HEK293 (cell line): ENCODE results near the gene BIK.

ENCODE experiments used
- EGR2 ChIP-seq: fragments of 450-650 bp; formaldehyde crosslinking; IDR thresholded peaks from 2 replicates; pipeline ENCODE4 v1.5.1; 2016; ENCODE audit warnings: low read depth, missing biosample characterization, missing genetic modification characterization
- ELK4 ChIP-seq: IDR thresholded peaks from 2 replicates; pipeline ENCODE4 v1.6.1; 2011; ENCODE audit warnings: mild to moderate bottlenecking, low read depth, low read length, borderline replicate concordance
- HOXC10 ChIP-seq: sonication (generic); formaldehyde crosslinking; IDR thresholded peaks from 2 replicates; pipeline ENCODE4 v1.8.1; 2023; ENCODE audit warnings: mild to moderate bottlenecking, missing genetic modification reagents
- HOXD13 ChIP-seq: sonication (generic); formaldehyde crosslinking; IDR thresholded peaks from 2 replicates; pipeline ENCODE4 v1.8.0; 2022; ENCODE audit warnings: missing genetic modification reagents, borderline replicate concordance
- KLF7 ChIP-seq: fragments of 450-650 bp; formaldehyde crosslinking; IDR thresholded peaks from 2 replicates; pipeline ENCODE4 v1.5.1; 2016; ENCODE audit warnings: missing biosample characterization, missing genetic modification characterization, borderline replicate concordance
- PATZ1 ChIP-seq: fragments of 450-650 bp; formaldehyde crosslinking; IDR thresholded peaks from 2 replicates; pipeline ENCODE4 v1.5.1; 2016; ENCODE audit warnings: missing biosample characterization, missing genetic modification characterization
- PRDM1 ChIP-seq: fragments of 450-650 bp; formaldehyde crosslinking; IDR thresholded peaks from 2 replicates; pipeline ENCODE4; 2016; ENCODE audit warnings: missing biosample characterization, missing genetic modification characterization
- PRDM10 ChIP-seq: fragments of 450-650 bp; formaldehyde crosslinking; IDR thresholded peaks from 2 replicates; pipeline ENCODE4 v1.5.1; 2016; ENCODE audit warnings: missing biosample characterization, missing genetic modification characterization
- ZBTB20 ChIP-seq: fragments of 450-650 bp; formaldehyde crosslinking; IDR thresholded peaks from 2 replicates; pipeline ENCODE4 v1.5.1; 2016; ENCODE audit warnings: missing biosample characterization, missing genetic modification characterization
- ZBTB44 ChIP-seq: fragments of 450-650 bp; IDR thresholded peaks from 2 replicates; pipeline ENCODE4 v1.5.1; 2018; ENCODE audit warnings: missing biosample characterization, mild to moderate bottlenecking, missing genetic modification characterization
- ZFHX2 ChIP-seq: fragments of 450-650 bp; formaldehyde crosslinking; conservative IDR thresholded peaks from 2 replicates; pipeline ENCODE4 v1.5.1; 2016; ENCODE audit warnings: missing biosample characterization, missing genetic modification characterization
- ZNF133 ChIP-seq: fragments of 450-650 bp; formaldehyde crosslinking; IDR thresholded peaks from 2 replicates; pipeline ENCODE4 v1.5.1; 2016; ENCODE audit warnings: missing biosample characterization, missing genetic modification characterization
- ZNF2 ChIP-seq: fragments of 450-650 bp; formaldehyde crosslinking; IDR thresholded peaks from 2 replicates; pipeline ENCODE4 v1.5.1; 2016; ENCODE audit warnings: missing biosample characterization, missing genetic modification characterization
- ZNF23 ChIP-seq: fragments of 450-650 bp; formaldehyde crosslinking; IDR thresholded peaks from 2 replicates; pipeline ENCODE4 v1.5.1; 2016; ENCODE audit warnings: missing biosample characterization, missing genetic modification characterization, borderline replicate concordance
- ZNF239 ChIP-seq: fragments of 450-650 bp; formaldehyde crosslinking; IDR thresholded peaks from 2 replicates; pipeline ENCODE4 v1.5.1; 2016; ENCODE audit warnings: missing biosample characterization, missing genetic modification characterization
- ZNF311 ChIP-seq: fragments of 450-650 bp; formaldehyde crosslinking; IDR thresholded peaks from 2 replicates; pipeline ENCODE4 v1.5.1; 2017; ENCODE audit warnings: missing biosample characterization, missing genetic modification characterization, borderline replicate concordance
- ZNF423 ChIP-seq: fragments of 450-650 bp; formaldehyde crosslinking; IDR thresholded peaks from 2 replicates; pipeline ENCODE4 v1.5.1; 2016; ENCODE audit warnings: missing biosample characterization, missing genetic modification characterization
- ZNF426 ChIP-seq: fragments of 450-650 bp; formaldehyde crosslinking; IDR thresholded peaks from 2 replicates; pipeline ENCODE4 v1.5.1; 2017; ENCODE audit warnings: missing biosample characterization, missing genetic modification characterization, mild to moderate bottlenecking, inconsistent platforms, moderate library complexity
- ZNF488 ChIP-seq: fragments of 450-650 bp; formaldehyde crosslinking; IDR thresholded peaks from 2 replicates; pipeline ENCODE4 v1.5.1; 2016; ENCODE audit warnings: missing biosample characterization, missing genetic modification characterization
- ZNF560 ChIP-seq: fragments of 450-650 bp; formaldehyde crosslinking; IDR thresholded peaks from 2 replicates; pipeline ENCODE4 v1.5.1; 2017; ENCODE audit warnings: missing biosample characterization, missing genetic modification characterization, borderline replicate concordance
- ZNF654 ChIP-seq: fragments of 450-650 bp; formaldehyde crosslinking; IDR thresholded peaks from 2 replicates; pipeline ENCODE4 v1.5.1; 2016; ENCODE audit warnings: low read depth, missing biosample characterization, missing genetic modification characterization

Gene BIK

GRCh38 chr22:43090130-43090789, 20.3 kb upstream of the BIK start (continued):
- no peak for TF ChIP-seq ELK4
- no peak for TF ChIP-seq ZNF488
- no peak for TF ChIP-seq ZNF426 (tag by site-specific recombination)
- no peak for TF ChIP-seq ZNF311 (tag by site-specific recombination)
- TF ChIP-seq ZNF23 (tag by site-specific recombination) = no peak
- TF ChIP-seq KLF7 (tag by site-specific recombination) = no peak
- TF ChIP-seq HOXD13 = no peak
- TF ChIP-seq HOXC10 (CRISPR knock-in tag) = no peak
- TF ChIP-seq PRDM10 (tag by site-specific recombination) = no peak
- TF ChIP-seq EGR2 (tag by site-specific recombination) = peak; percentile 63
- no peak for TF ChIP-seq ZNF2 (tag by site-specific recombination)
- peak; percentile 61 for TF ChIP-seq ZFHX2 (tag by site-specific recombination)
- TF ChIP-seq ZBTB44 (tag by site-specific recombination) = no peak
- TF ChIP-seq ZNF133 (tag by site-specific recombination) = no peak
- TF ChIP-seq PRDM1 (tag by site-specific recombination) = no peak
- no peak for TF ChIP-seq PATZ1 (tag by site-specific recombination)
- peak; percentile 87 for TF ChIP-seq ZNF654 (tag by site-specific recombination)
- no peak for TF ChIP-seq ZNF560
- no peak for TF ChIP-seq ZBTB20 (tag by site-specific recombination)
- no peak for TF ChIP-seq ZNF423 (tag by site-specific recombination)
- TF ChIP-seq ZNF239 (tag by site-specific recombination) = no peak
- TF ChIP-seq, all 188 proteins: peak for 13
